GM12864 (cell line): ENCODE data around the gene AGGF1.

Source experiments
- DNase-seq: peaks from one replicate; pipeline ENCODE4 v3.0.0-alpha.2; 2011; ENCODE audit warnings: low read depth
- H3K4me3 ChIP-seq: 2 replicates; pipeline ENCODE4 v1.5.1; 2011; ENCODE audit warnings: mild to moderate bottlenecking, low read depth, low read length, control low read depth
- TF ChIP-seq, protein P1 (sequence below): IDR thresholded peaks from 2 replicates; pipeline ENCODE4 v1.5.1; 2011; ENCODE audit warnings: low read depth, mild to moderate bottlenecking, moderate library complexity, low read length, control low read depth, inconsistent platforms; ENCODE audit errors: missing control alignments

Gene AGGF1

DNA sequence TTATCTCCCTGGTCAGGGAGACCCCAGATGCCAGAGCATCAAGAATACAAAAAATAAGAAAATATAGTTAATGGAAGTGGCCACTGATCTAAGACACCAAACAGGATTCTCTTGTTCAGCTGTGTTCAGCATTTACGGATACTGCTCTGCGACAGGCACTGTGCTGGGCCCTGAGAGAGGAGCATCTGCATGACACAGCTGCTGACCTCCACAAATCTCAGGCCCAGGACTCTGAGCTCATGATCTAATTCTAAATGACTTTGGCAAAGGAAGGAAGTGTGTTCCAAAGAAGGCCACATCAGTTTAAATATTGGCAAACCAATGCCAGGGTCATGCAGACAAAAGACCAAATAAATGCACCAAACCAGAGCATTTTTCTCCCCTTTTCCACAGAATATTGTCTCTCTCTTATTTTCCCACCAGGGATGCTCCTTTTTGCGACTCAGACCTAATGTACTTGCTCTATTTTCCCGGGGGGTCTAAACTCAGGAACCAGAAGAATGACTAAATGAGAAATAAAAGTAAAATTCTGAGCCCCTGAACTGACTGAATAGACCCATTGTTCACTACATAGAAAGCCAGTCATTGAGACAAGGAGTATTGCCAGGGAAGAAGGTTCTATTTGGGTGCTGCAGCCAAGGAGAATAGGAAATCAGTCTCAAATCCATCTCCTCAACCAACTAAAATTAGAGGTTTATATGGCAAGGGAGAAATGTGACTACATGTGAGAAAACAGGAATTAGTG is 1.4 kb upstream of the AGGF1 start:
- TF ChIP-seq, protein P1, sequence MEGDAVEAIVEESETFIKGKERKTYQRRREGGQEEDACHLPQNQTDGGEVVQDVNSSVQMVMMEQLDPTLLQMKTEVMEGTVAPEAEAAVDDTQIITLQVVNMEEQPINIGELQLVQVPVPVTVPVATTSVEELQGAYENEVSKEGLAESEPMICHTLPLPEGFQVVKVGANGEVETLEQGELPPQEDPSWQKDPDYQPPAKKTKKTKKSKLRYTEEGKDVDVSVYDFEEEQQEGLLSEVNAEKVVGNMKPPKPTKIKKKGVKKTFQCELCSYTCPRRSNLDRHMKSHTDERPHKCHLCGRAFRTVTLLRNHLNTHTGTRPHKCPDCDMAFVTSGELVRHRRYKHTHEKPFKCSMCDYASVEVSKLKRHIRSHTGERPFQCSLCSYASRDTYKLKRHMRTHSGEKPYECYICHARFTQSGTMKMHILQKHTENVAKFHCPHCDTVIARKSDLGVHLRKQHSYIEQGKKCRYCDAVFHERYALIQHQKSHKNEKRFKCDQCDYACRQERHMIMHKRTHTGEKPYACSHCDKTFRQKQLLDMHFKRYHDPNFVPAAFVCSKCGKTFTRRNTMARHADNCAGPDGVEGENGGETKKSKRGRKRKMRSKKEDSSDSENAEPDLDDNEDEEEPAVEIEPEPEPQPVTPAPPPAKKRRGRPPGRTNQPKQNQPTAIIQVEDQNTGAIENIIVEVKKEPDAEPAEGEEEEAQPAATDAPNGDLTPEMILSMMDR, result no peak
- H3K4me3 ChIP-seq, result no peak overlapping the region
- DNase-seq, result no peak

DNA sequence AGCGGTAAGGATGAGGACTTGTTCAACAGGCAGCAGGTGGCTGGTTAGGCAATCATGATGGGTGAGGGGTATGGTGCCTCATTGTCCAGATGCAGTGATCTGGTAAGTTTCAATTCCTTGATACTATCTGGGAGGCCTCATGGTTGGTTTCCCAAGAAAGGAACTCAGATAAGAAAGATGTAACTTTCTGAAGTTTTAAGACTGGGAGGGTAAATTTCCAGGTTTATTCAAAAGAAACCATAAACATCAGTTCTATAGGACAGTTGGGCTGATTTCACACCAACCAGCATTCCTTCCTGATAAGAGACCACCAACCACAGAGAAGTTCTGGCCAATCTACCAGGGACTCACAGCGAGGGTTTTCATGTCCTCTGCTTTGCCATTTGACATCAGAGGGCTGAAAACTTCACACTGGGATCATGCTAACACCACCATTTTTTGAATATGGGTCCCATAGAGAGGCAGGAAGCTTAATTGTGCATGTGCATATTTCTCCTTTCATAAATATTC is 773 bp upstream of the AGGF1 start:
- no peak overlapping the region; the same call in 1 of the 2 replicates for H3K4me3 ChIP-seq
- TF ChIP-seq, protein P1, result no peak
- no peak for DNase-seq

DNA sequence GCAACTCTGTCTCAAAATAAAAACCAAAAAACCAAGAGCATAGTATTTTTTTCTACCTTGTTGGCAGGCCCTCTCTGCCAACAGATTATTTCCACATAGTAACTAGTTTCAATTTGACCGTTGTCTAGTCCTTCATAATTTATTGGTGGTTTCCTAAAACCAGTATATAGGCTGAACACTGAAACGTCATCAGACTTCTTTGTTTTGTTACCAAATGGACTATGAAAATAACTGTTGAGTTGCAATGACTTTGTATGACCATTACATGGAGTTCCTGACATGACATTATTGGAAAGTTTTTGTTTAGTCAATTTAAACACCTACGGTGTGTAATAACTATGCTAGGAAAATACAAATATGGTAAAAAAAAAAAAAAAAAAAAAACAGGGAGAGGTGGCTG is 1.7 kb downstream of the AGGF1 start:
- TF ChIP-seq, protein P1, result no peak
- no peak overlapping the region; the same call in 1 of the 2 replicates for H3K4me3 ChIP-seq
- no peak for DNase-seq

DNA sequence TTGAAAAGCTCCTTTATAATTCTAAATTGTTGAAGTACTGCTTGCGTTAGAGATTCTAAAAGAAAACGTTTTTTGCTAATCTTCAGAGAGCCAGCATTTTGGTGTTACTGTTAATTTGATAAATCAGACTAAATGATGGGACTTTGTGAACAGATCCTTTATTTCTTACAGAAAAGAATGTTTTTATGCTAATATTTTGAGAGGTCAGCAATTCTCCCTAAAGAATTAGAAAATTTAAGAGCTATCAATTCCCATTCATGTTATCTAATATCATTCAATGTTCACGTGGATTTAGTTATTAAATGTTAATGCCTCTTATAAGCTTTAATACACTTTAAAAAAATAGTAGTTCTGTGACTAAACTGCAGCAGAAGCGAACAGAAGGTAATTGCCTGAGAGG is 2.4 kb downstream of the AGGF1 start:
- no peak overlapping the region for H3K4me3 ChIP-seq
- TF ChIP-seq, protein P1, result no peak
- DNase-seq, result no peak

DNA sequence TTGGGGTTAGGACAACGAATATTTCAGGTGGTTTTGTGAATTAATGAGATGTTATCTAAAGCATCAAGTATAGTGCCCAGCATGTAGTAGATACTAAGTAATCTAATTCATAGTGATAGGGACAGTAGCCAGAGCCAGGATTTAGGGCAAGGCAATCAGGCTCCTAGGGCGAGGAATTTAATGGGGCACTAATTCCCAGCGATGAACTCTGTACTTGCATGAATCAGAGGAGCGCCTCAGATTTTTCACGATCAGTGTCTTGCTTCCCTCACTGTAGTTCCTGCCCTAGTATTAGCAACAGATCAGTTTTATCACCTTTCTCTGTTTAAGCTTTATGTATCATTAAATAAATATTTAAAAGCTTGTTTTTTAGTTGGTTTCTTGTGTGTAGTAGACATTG is 3.1 kb downstream of the AGGF1 start:
- DNase-seq, result no peak
- no peak overlapping the region for H3K4me3 ChIP-seq
- TF ChIP-seq, protein P1, result no peak

DNA sequence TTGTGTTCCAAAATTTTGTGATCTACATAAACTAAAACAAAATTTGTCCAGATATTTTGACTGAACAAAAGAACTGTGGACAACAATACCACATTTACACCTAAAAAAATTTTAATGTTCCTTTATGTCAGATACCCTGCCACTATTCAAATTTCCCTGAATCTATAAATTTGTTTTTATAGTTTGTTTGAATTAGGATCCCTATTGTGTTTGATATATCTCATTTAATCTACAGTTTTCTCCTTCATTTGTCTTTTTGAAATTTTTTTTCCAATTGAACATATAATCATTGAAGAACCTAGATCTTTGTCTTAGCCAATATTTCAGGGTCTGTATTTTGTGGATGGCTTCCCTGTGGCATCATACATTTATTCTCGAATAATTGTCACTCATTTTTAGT is 5.7 kb downstream of the AGGF1 start:
- TF ChIP-seq, protein P1, result no peak
- DNase-seq, result no peak
- H3K4me3 ChIP-seq, result no peak overlapping the region
